Hippocampal formation (tissue), 2 donors: ENCODE measurements around the gene RNU1-2.
A peak's percentile ranks its signal among the peaks of the same experiment; 100 is the strongest.
"Not testable (repeated sequence)": the region's sequence is repeated elsewhere in the genome, so short reads cannot be mapped to it uniquely, and the experiment has no call there.

ENCODE experiments used
- DNase-seq, 2 donors: peaks; one replicate each; lab custom pipeline; 2025; lab: John Stamatoyannopoulos, UW

RNU1-2 gene

GRCh38 chr1:16907870-16908758, 12.3 kb downstream of the RNU1-2 start:
- DNase-seq, result no peak

- not testable (repeated sequence) for DNase-seq
Measured at GRCh38 chr1:16911851-16912721, 16.3 kb downstream of the RNU1-2 start.

DNA sequence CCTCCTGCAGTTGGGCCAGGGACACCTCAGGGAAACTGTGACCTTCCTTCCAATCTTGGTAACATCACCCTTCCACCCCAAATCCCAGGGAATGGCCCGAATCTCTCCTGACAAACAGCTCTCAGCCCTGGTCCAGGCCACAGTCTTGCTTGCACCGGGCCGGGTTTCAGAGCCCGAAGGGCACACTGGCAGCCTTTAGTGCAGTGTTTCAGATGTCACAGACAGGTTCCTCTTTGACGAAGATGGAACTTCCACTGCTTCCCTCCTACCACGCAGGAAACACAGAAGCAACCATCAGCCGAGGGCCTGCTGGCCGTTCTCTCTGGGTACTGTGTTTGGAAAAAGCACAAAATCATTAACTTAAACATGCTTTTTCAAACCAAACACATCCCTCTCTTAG, 17.0 kb downstream of the RNU1-2 start:
- not testable (repeated sequence) for DNase-seq

DNA sequence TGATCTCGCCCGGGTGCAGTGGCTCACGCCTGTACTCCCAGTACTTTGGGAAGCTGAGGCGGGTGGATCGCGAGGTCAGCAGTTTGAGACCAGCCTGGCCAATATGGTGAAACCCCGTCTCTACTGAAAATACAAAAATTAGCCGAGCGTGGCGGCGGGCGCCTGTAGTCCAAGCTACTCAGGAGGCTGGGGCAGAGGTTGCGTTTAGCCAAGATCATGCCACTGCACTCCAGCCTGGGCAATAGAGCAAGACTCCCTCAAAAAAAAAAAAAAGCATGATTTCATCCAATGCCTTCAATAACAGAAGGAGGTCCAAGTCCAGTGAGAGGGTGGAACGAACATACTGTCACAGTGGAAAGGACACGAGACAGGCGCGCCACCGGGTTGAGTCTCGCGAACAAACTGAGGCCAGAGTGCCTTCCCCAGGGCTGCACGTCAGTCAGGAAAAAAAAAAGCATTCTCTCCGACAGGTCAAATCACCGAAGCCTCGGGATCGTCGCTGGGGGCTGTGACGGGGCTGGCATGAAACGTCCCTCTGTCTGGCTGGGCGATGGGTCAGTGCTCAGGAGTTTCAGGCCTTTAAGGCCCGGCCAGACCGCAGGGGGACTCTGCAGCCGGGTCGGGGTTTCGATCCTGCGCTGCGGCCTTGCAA, 17.5 kb downstream of the RNU1-2 start:
- peak in 1 of 2 donors; percentile 59 for DNase-seq

GRCh38 chr1:16913833-16914662, 18.3 kb downstream of the RNU1-2 start:
- DNase-seq, result peak; percentile 98

GRCh38 chr1:16914928-16915626, 19.3 kb downstream of the RNU1-2 start:
- DNase-seq, result not testable (repeated sequence)

DNA sequence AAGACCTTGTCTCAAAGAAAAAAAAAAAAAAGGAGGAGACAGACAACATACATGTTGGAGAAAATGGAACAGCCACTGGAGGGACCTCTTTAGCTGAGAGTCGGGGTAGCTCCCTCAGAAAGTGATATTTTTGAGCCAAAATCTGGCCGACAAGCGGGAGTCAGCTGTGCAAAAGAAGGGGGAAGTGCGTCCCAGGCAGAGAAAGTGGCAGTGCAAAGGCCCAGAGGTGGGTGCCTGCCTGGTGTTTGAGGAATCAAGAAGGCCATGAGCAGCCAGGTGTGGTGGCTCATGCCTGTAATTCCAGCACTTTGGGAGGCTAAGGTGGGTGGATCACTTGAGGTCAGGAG, 19.8 kb downstream of the RNU1-2 start:
- peak; percentile 23 to 38 for DNase-seq

GRCh38 chr1:16916036-16916880, 20.5 kb downstream of the RNU1-2 start:
- not testable (repeated sequence) for DNase-seq

GRCh38 chr1:16918371-16918770, 22.6 kb downstream of the RNU1-2 start:
- no peak for DNase-seq

DNA sequence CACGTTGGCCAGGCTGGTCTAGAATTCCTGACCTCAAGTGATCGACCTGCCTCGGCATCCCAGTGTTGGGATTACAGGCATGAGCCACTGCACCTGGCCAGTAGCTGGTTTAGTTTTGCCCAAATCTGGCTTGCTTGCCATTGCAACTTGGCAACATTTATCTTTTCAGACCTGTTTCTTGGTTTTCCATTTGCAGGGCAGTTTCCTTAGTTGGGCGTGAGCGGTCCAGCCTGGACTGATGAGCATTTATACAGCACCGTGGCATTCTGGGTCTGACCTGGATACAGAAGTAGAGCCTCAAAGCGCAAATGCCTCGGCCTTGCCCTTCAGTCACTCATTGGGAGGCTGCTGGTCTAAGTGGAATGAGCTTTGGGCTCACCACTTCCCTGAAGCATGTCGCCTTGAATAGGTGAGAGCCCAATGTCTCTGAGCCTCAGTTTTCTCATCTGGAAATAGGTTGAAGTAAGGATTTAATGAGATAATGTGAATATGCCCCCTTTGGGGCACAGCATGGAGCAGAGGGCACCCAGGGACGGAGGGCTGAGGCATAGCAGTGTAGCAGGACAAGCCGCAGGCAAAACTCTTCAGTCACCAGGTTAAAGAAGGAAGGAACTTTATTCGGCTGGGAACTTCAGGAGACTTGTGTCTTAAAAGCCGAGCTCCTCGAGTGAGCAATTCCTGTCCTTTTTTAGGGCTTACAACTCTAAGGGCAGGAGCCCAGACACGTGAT, 23.3 kb downstream of the RNU1-2 start:
- DNase-seq, result not testable (repeated sequence)

DNA sequence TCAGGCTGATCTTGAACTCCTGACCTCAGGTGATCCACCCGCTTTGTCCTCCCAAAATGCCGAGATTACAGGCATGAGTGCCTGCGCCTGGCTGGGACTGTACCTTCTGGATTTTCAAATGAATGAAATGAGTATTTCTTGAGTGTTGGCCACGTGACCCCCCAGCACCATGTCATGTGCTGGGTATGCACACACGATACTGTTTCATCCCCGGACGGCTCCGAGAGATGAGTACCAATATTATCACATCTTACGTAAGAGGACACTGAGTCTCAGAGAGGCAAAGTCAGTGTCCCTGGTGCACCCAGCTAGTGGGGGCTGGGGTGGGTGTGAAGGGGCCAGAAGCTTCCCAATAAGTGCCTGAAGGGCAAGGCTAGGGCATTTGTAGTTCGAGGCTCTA, 25.2 kb downstream of the RNU1-2 start:
- no peak for DNase-seq

DNA sequence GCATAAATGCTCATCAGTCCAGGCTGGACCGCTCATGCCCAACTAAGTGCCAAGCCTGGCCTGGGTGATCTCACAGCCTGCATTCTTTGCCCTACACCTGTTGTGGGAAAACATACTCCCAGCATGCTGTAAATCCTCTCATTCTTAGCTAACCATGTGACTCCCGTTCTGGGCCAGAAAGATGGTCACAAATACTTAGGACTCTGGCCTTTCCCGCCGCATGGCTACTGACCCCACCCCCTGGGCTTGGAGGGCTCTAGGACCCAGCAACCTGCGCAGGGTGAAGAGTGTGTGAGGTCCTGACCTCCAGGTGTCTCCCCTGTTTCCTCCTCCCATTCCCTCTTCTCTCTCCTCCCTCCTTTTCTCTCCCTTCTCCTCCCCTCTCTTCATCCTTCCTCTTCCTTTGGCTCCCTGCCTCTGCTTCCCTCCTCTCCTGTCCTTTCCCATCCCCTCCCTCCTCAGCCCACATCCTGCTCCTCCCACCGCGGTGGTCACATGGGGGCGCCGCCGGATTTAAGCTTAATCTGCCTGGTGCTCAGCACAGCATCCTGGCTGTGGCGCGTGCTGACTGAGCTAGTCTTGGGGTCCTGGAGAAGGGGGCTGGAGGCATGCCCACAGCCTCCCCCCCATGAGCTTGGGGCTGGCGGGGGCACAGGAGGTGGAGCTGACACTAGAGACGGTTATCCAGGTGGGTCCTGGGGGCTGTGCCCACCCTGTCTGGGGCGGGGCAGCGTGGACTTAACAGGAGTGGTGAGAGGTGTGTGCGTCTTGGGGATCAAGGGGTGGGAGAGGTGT, 25.8 kb downstream of the RNU1-2 start, which contains the start of gene CROCC:
TSS of gene CROCC (plus strand) at position 541 of the 795 bp plus-strand sequence. CDS start at position 629, 88 bp downstream.
- DNase-seq, result no peak

DNA sequence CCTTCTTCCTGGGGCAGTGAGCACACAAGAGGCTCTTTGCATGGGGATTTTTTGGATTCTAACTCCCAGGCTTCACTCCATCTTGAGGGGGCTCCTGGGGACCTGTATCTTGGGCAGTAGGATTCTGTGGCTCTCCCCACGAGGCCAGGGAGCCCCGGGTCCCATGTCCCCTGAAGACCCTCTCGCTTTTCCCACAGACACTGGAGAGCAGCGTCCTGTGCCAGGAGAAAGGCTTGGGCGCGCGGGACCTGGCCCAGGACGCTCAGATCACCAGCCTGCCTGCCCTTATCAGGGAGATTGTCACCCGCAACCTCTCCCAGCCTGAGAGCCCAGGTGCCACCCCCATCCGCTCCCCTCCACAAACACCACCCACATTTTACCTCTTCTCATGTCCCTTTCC, 26.7 kb downstream of the RNU1-2 start:
- no peak for DNase-seq

DNA sequence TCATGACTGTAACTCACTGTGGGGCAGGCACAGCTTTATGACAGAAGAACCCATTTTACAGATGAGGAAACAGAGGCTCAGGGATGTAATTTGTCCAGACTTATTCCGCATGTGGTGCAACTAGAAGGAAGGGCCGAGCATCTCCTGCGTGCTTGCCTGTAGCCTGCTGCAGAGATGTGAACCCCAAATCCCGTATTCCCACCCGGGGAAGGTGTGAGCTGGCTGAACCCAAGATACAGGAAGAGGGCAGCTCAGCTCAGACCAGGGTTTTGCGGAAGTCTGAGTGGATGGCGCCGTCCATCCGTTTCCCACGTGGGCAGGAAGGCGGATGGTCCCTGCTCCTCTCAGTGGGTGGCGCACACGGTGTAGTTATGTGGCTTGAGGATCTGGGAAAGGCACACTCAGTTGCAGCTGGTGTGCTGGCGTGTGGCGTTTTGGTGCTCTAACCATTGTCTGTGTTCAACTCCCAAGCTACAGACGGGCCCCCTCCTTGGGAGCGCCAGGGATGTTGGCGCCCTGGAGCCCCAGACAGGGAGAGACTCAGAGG, 27.2 kb downstream of the RNU1-2 start:
- no peak for DNase-seq

GRCh38 chr1:16924216-16924918, 28.6 kb downstream of the RNU1-2 start:
- no peak for DNase-seq

DNA sequence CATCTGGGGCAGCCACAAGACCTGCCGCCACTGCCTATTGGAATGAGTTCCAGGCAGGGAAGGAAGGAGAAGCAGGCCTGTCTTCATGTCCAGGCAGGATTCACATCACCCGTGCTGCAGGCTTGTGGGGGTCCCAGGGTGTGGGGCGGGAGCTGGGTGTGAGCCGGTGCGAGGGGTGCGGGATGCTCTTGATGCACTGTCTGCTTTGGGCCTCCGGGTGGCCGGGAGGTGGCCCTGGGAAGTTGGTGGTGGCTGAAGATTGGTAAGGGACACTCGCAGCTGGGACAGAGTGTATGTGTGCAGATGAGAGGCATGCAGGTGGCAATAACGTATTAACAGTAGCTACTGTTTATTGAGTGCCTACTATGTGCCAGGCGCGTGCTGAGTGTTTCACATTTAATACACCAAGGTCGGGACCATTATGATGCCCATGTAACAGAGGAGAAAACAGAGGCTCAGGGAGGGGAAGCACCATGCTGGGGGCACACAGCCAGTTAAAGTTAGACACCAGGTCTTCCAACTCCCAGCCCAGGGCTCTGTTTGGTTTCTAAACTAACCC, 29.2 kb downstream of the RNU1-2 start:
- no peak for DNase-seq
